ENCODE measurements around the gene DAAM1. TPM values are rescaled to one million over a fixed set of nuclear protein-coding genes. Genes with fewer than 3 reads are reported as not detected.

DAAM1 gene
- polyA plus RNA-seq, 3 donors from 2014 or later = 7.3 to 14.2 (median 12.1) TPM

- Mint-ChIP-seq H3K27ac (no peak overlapping the region), H3K9me3 (no peaks in the 10 kb centered on the region), H3K4me1 (peaks cover 10 to 18% of the 10 kb centered on the region in 2 donors), H3K36me3 (peaks cover 17 to 30% (median 21%) of the 10 kb centered on the region in 3 donors), H3K27me3 (ENCODE audit: low read depth in 3 of 3) (peaks cover 0 to 2% (median 0%) of the 10 kb centered on the region in 3 donors), H3K4me3 (no peak overlapping the region)
- no peak for DNase-seq
These were observed 72.9 kb downstream of the DAAM1 start for GRCh38 chr14:59261334-59261733.

GRCh38 chr14:59262717-59263454 is 74.4 kb downstream of the DAAM1 start:
- no peak for DNase-seq
- Mint-ChIP-seq H3K27me3 (ENCODE audit: low read depth in 3 of 3) (peaks cover 0 to 2% (median 0%) of the 10 kb centered on the region in 3 donors), H3K27ac (no peak overlapping the region), H3K4me1 (peaks cover 10 to 18% of the 10 kb centered on the region in 2 donors), H3K36me3 (peaks cover 20 to 28% (median 21%) of the 10 kb centered on the region in 3 donors), H3K9me3 (no peaks in the 10 kb centered on the region), H3K4me3 (no peak overlapping the region)

- Mint-ChIP-seq H3K27ac (peak overlapping the region in 1 of 6 donors; percentile 29), H3K36me3 (peaks cover 34 to 45% (median 37%) of the 10 kb centered on the region in 3 donors)
These were observed 77.3 kb downstream of the DAAM1 start for GRCh38 chr14:59265808-59266207.

GRCh38 chr14:59267046-59267445 is 78.6 kb downstream of the DAAM1 start:
- Mint-ChIP-seq H3K27me3 (ENCODE audit: low read depth in 3 of 3) (peaks cover 0 to 2% (median 0%) of the 10 kb centered on the region in 3 donors), H3K4me1 (peaks cover 10 to 18% of the 10 kb centered on the region in 2 donors), H3K9me3 (no peaks in the 10 kb centered on the region), H3K36me3 (peaks cover 34 to 45% (median 37%) of the 10 kb centered on the region in 3 donors), H3K27ac (no peak overlapping the region), H3K4me3 (no peak overlapping the region)
- DNase-seq = no peak

More at GRCh38 chr14:59265808-59266207, 77.3 kb downstream of the DAAM1 start:
- Mint-ChIP-seq H3K4me3 (no peak overlapping the region), H3K9me3 (no peaks in the 10 kb centered on the region), H3K4me1 (peaks cover 10 to 18% of the 10 kb centered on the region in 2 donors), H3K27me3 (ENCODE audit: low read depth in 3 of 3) (peaks cover 0 to 2% (median 0%) of the 10 kb centered on the region in 3 donors)
- DNase-seq = peak in 1 of 3 donors; percentile 4

GRCh38 chr14:59268011-59268410 is 79.5 kb downstream of the DAAM1 start:
- H3K4me1 Mint-ChIP-seq = peaks cover 7 to 13% of the 10 kb centered on the region in 2 donors
- H3K4me3 Mint-ChIP-seq = no peak overlapping the region
- no peak for DNase-seq
- peaks cover 34 to 45% (median 37%) of the 10 kb centered on the region in 3 donors for H3K36me3 Mint-ChIP-seq
- no peaks in the 10 kb centered on the region for H3K9me3 Mint-ChIP-seq
- H3K27ac Mint-ChIP-seq = no peak overlapping the region
- H3K27me3 Mint-ChIP-seq (ENCODE audit: low read depth in 3 of 3) = no peaks in the 10 kb centered on the region

GRCh38 chr14:59268858-59269257 is 80.4 kb downstream of the DAAM1 start:
- Mint-ChIP-seq H3K27ac (no peak overlapping the region), H3K4me3 (no peak overlapping the region)

GRCh38 chr14:59269466-59269865 is 81.0 kb downstream of the DAAM1 start:
- DNase-seq = no peak
- Mint-ChIP-seq H3K9me3 (no peaks in the 10 kb centered on the region), H3K27ac (no peak overlapping the region), H3K4me3 (no peak overlapping the region), H3K36me3 (peaks cover 28 to 34% (median 30%) of the 10 kb centered on the region in 3 donors), H3K4me1 (peaks cover 8 to 14% of the 10 kb centered on the region in 2 donors), H3K27me3 (ENCODE audit: low read depth in 3 of 3) (no peaks in the 10 kb centered on the region)

More at GRCh38 chr14:59268858-59269257, 80.4 kb downstream of the DAAM1 start:
- DNase-seq = no peak
- H3K4me1 Mint-ChIP-seq = peaks cover 7 to 11% of the 10 kb centered on the region in 2 donors
- H3K27me3 Mint-ChIP-seq (ENCODE audit: low read depth in 3 of 3) = no peaks in the 10 kb centered on the region
- H3K36me3 Mint-ChIP-seq = peaks cover 32 to 39% (median 34%) of the 10 kb centered on the region in 3 donors
- H3K9me3 Mint-ChIP-seq = no peaks in the 10 kb centered on the region

- no peak for DNase-seq
- Mint-ChIP-seq H3K27me3 (ENCODE audit: low read depth in 3 of 3) (no peaks in the 10 kb centered on the region), H3K36me3 (peaks cover 17 to 24% (median 19%) of the 10 kb centered on the region in 3 donors), H3K9me3 (no peaks in the 10 kb centered on the region), H3K4me1 (peaks cover 18 to 22% of the 10 kb centered on the region in 2 donors), H3K4me3 (no peak overlapping the region), H3K27ac (no peak overlapping the region)
These were observed 82.8 kb downstream of the DAAM1 start for GRCh38 chr14:59271256-59271655.

GRCh38 chr14:59271734-59272133 is 83.3 kb downstream of the DAAM1 start:
- Mint-ChIP-seq H3K27me3 (ENCODE audit: low read depth in 3 of 3) (no peaks in the 10 kb centered on the region), H3K4me1 (peaks cover 22 to 25% of the 10 kb centered on the region in 2 donors), H3K36me3 (peaks cover 17 to 20% (median 17%) of the 10 kb centered on the region in 3 donors), H3K9me3 (no peaks in the 10 kb centered on the region), H3K27ac (no peak overlapping the region), H3K4me3 (no peak overlapping the region)
- DNase-seq = no peak

GRCh38 chr14:59272633-59273032 is 84.2 kb downstream of the DAAM1 start:
- no peak for DNase-seq
- Mint-ChIP-seq H3K27ac (no peak overlapping the region), H3K36me3 (peaks cover 14 to 17% (median 17%) of the 10 kb centered on the region in 3 donors), H3K4me1 (peaks cover 22 to 25% of the 10 kb centered on the region in 2 donors), H3K4me3 (no peak overlapping the region), H3K9me3 (no peaks in the 10 kb centered on the region), H3K27me3 (ENCODE audit: low read depth in 3 of 3) (no peaks in the 10 kb centered on the region)

- Mint-ChIP-seq H3K4me3 (no peak overlapping the region), H3K36me3 (peaks cover 7 to 11% (median 10%) of the 10 kb centered on the region in 3 donors), H3K27me3 (ENCODE audit: low read depth in 3 of 3) (no peaks in the 10 kb centered on the region), H3K9me3 (no peaks in the 10 kb centered on the region), H3K4me1 (peaks cover 22 to 25% of the 10 kb centered on the region in 2 donors), H3K27ac (peak overlapping the region in 1 of 6 donors; percentile 14)
- DNase-seq = no peak
These were observed 85.3 kb downstream of the DAAM1 start for GRCh38 chr14:59273737-59274136.

- H3K9me3 Mint-ChIP-seq = no peaks in the 10 kb centered on the region
- peaks cover 0 to 2% (median 0%) of the 10 kb centered on the region in 3 donors for H3K27me3 Mint-ChIP-seq (ENCODE audit: low read depth in 3 of 3)
- peaks cover 3 to 5% (median 4%) of the 10 kb centered on the region in 3 donors for H3K36me3 Mint-ChIP-seq
- DNase-seq = peak in 1 of 3 donors; percentile 30
- peak overlapping the region in 1 of 5 donors; percentile 56 for H3K4me3 Mint-ChIP-seq
- H3K27ac Mint-ChIP-seq = peak overlapping the region in 2 of 6 donors; percentile 10 to 55
- H3K4me1 Mint-ChIP-seq = peaks cover 22 to 25% of the 10 kb centered on the region in 2 donors
These were observed 86.5 kb downstream of the DAAM1 start for GRCh38 chr14:59274991-59275391.

GRCh38 chr14:59275668-59276067 is 87.2 kb downstream of the DAAM1 start:
- peaks cover 0 to 2% (median 0%) of the 10 kb centered on the region in 3 donors for H3K27me3 Mint-ChIP-seq (ENCODE audit: low read depth in 3 of 3)
- no peak overlapping the region for H3K4me3 Mint-ChIP-seq
- H3K27ac Mint-ChIP-seq = no peak overlapping the region
- peaks cover 22 to 25% of the 10 kb centered on the region in 2 donors for H3K4me1 Mint-ChIP-seq
- peaks cover 4 to 5% (median 4%) of the 10 kb centered on the region in 3 donors for H3K36me3 Mint-ChIP-seq
- no peaks in the 10 kb centered on the region for H3K9me3 Mint-ChIP-seq
- no peak for DNase-seq

GRCh38 chr14:59276235-59276634 is 87.8 kb downstream of the DAAM1 start:
- Mint-ChIP-seq H3K27me3 (ENCODE audit: low read depth in 3 of 3) (peaks cover 0 to 2% (median 1%) of the 10 kb centered on the region in 3 donors), H3K4me1 (peaks cover 22 to 25% of the 10 kb centered on the region in 2 donors), H3K27ac (no peak overlapping the region), H3K36me3 (peaks cover 4 to 5% (median 5%) of the 10 kb centered on the region in 3 donors), H3K9me3 (no peaks in the 10 kb centered on the region), H3K4me3 (no peak overlapping the region)
- no peak for DNase-seq

Measured in immature natural killer cell (primary cell).